ENCODE measurements around the gene CCR3.

GRCh38 chr3:46221938-46222337, 20.3 kb upstream of the CCR3 start:
- TF ChIP-seq POLR2A (IDR thresholded peaks at IDR 0.05) = no peak
- no peak for TF ChIP-seq POLR2AphosphoS5 (IDR thresholded peaks at IDR 0.05)
- no peak for TF ChIP-seq EP300 (IDR thresholded peaks at IDR 0.05)

Measured in gastroesophageal sphincter (tissue), 2 donors.